Measurements from ENCODE around the gene COPS2. TPM values are rescaled to one million over a fixed set of nuclear protein-coding genes. Genes with fewer than 3 reads are reported as not detected.

The COPS2 gene
- total RNA-seq, 1 experiment from 2014 or later: 88.3 TPM

GRCh38 chr15:49134683-49135341 is 20.6 kb downstream of the COPS2 start:
- WGBS (ENCODE audit: extremely low coverage, insufficient read length, low lambda C conversion rate): no CpG with 5 or more reads among the region's 5 CpGs
- no peaks in the 10 kb centered on the region for H3K27me3 ChIP-seq (ENCODE audit: insufficient read depth, low read length)
- H3K9ac ChIP-seq (ENCODE audit: extremely low read depth, insufficient read length, low read length): no peak overlapping the region
- H4K20me1 ChIP-seq (ENCODE audit: control insufficient read depth, insufficient read depth, insufficient read length): no peaks in the 10 kb centered on the region
- no peaks in the 10 kb centered on the region for H3K79me1 ChIP-seq (ENCODE audit: insufficient read depth, low read depth, low read length, poor library complexity, severe bottlenecking)
- H4K91ac ChIP-seq (ENCODE audit: insufficient read length, low read depth, low read length): no peak overlapping the region
- Mint-ChIP-seq H3K9me3 (no peaks in the 10 kb centered on the region), H3K36me3 (ENCODE audit: insufficient read depth in 1 of 3, low read depth in 3 of 3) (peaks cover 22 to 60% (median 52%) of the 10 kb centered on the region in 3 experiments; a peak in 6 of 7 replicates), H3K4me3 (no peak overlapping the region), H3K27me3 (ENCODE audit: low read depth) (no peaks in the 10 kb centered on the region), H3K4me1 (no peaks in the 10 kb centered on the region), H3K27ac (no peak overlapping the region)
- DNase-seq: no peak
- no peak overlapping the region for H4K8ac ChIP-seq (replicated peaks; ENCODE audit: insufficient read length, low read depth, low read length)
- H3K4me1 ChIP-seq (ENCODE audit: insufficient read depth, low read length): no peaks in the 10 kb centered on the region
- no peak for TF ChIP-seq CTCF (conservative IDR thresholded peaks at IDR 0.05)
- H3K56ac ChIP-seq (ENCODE audit: insufficient read length, low read depth, low read length): no peak overlapping the region
- no peak overlapping the region for H2BK120ac ChIP-seq (ENCODE audit: low read depth, low read length, poor library complexity, severe bottlenecking)
- no peaks in the 10 kb centered on the region for H3K9me3 ChIP-seq (ENCODE audit: control insufficient read depth, low read depth, low read length)
- H2AK5ac ChIP-seq (ENCODE audit: insufficient read length, low read length): no peak overlapping the region
- H3K23me2 ChIP-seq (ENCODE audit: insufficient read length, low read depth, low read length, poor library complexity, severe bottlenecking): no peaks in the 10 kb centered on the region
- H2AFZ ChIP-seq (ENCODE audit: low read length): no peak overlapping the region
- H3K79me2 ChIP-seq (ENCODE audit: insufficient read depth, low read length): no peaks in the 10 kb centered on the region
- H3K4ac ChIP-seq (ENCODE audit: low read depth, low read length): no peak overlapping the region
- H3K14ac ChIP-seq (ENCODE audit: insufficient read depth, low read length): no peak overlapping the region
- H3K18ac ChIP-seq (ENCODE audit: insufficient read length, low read depth, low read length): no peak overlapping the region
- no peak overlapping the region for H3T11ph ChIP-seq (ENCODE audit: low read length)
- H2BK20ac ChIP-seq (ENCODE audit: low read depth, low read length, poor library complexity, severe bottlenecking): no peak overlapping the region
- H3K4me2 ChIP-seq (ENCODE audit: insufficient read depth, insufficient read length, low read length): no peak overlapping the region
- H4K5ac ChIP-seq (ENCODE audit: insufficient read length, low read depth, low read length): no peak overlapping the region
- H2BK15ac ChIP-seq (ENCODE audit: low read depth, low read length): no peak overlapping the region
- H3K27ac ChIP-seq (ENCODE audit: insufficient read length, low read depth, low read length): no peak overlapping the region
- H2BK12ac ChIP-seq (ENCODE audit: insufficient read length, low read depth, low read length): no peak overlapping the region
- H2BK5ac ChIP-seq (ENCODE audit: insufficient read length, low read length): no peak overlapping the region
- H3K23ac ChIP-seq (ENCODE audit: insufficient read length, low read depth, low read length): no peak overlapping the region

Data from H9 (cell line).